HL-60 (cell line): ENCODE measurements around the gene SKI.
"Not testable (repeated sequence)": the region's sequence is repeated elsewhere in the genome, so short reads cannot be mapped to it uniquely, and the experiment has no call there.

Experiments
- DNase-seq, 2 experiments: peaks; one replicate each; pipeline ENCODE4 v3.0.0-alpha.2; 2010 to 2020; ENCODE audit warnings: low read depth in 1 of 2, low spot score in 1 of 2
- H3K27ac ChIP-seq: fragments of 250-450 bp; sonication (Bioruptor Pico); replicated peaks from 2 replicates; pipeline ENCODE4 v1.5.1; 2020; ENCODE audit warnings: mild to moderate bottlenecking, moderate library complexity
- H3K27me3 ChIP-seq: fragments of 250-450 bp; sonication (Bioruptor Pico); 2 replicates; pipeline ENCODE4 v1.5.1; 2021; ENCODE audit warnings: mild to moderate bottlenecking, moderate library complexity; ENCODE audit not compliant: insufficient read depth, poor library complexity, severe bottlenecking
- H3K4me3 ChIP-seq: replicated peaks from 2 replicates; pipeline ENCODE4 v1.5.1; 2011; ENCODE audit warnings: mild to moderate bottlenecking, control low read depth, low read length; ENCODE audit not compliant: insufficient read depth
- CTCF ChIP-seq: IDR thresholded peaks from one replicate; pipeline ENCODE4 v1.5.1; 2011; ENCODE audit warnings: low read length, control low read depth, inconsistent platforms; ENCODE audit not compliant: insufficient read depth
- GABPA ChIP-seq: IDR thresholded peaks from 2 replicates; pipeline ENCODE4 v1.6.1; 2012; ENCODE audit warnings: low read depth
- POLR2AphosphoS5 ChIP-seq: IDR thresholded peaks from 2 replicates; pipeline ENCODE4 v1.6.1; 2012; ENCODE audit warnings: low read depth
- SPI1 ChIP-seq: IDR thresholded peaks from 2 replicates; pipeline ENCODE4 v1.6.1; 2012; ENCODE audit warnings: low read depth, mild to moderate bottlenecking, borderline replicate concordance
- TF ChIP-seq, protein P1 (sequence below): IDR thresholded peaks from 2 replicates; pipeline ENCODE4 v1.6.1; 2012; ENCODE audit warnings: low read depth; ENCODE audit not compliant: insufficient replicate concordance

The SKI gene

DNA sequence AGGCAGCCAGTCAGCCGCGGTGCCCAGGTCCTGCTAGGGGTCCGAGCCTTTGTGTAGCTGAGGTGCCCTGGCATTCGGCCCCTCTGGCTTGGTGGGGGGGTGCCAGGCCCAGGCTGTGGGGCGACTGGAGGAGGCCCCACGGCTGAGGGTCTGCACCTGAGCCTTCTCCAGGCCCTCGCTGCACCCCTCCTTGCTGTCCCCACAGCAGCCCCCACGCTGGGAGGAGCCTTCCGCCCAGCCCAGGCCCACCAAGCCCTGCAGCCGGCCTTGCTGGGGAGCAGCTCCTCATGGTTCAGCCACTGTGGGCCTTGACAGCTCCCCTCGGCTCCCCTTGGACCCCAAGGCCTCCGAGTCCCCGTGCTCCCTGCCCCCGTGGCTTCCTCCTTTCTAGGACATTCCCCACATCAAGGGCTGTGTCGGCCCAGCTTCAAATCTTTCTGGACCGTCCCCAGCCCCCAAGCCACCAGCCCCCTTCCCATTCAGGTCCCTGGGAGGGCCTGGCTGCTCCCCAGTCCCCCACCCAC lies 95.4 kb downstream of the SKI start:
- Histone ChIP-seq H3K4me3 (no peak overlapping the region), H3K27me3 (peaks cover 4% of the 10 kb centered on the region), H3K27ac (no peak overlapping the region)
- no peak for DNase-seq
- no peak for TF ChIP-seq CTCF

DNA sequence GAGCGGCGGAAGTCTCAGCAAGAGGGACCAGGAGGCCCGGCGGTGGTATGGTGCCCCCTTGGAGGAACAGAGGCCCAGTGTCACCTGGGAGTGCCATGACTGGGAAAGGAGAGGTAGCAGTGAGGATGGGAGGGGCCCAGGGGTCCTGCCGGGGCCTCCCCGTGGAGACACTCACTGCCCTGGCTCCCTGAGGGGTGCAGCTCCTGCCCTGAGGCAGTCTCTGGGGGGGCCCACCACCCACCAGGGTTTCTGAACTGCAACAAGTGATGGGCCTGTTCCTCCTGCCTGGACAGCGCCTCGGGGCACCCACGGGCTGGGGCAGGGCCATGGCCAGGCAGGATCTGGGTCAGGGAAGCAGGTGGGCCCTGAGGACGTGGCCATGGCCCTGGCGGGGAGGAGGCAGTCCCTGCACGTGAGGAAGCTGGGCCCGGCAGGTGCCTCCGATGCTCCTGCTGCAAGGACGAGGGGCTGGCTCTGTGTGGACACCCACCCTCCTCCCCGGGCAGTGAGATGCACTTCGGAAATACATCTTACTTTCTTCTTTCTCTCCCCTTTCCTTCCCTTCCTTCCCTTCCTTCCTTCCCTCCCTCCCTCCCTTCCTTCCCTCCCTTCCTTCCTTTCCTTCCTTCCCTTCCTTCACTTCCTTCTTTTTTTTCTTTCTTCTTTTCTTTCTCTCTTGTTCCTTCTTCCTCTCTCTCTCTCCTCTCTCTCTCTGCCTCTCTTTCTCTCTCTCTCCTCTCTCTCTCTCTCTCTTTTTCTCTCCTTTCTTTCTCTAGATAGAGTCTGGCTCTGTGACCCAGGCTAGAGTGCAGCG lies 96.6 kb downstream of the SKI start:
- peaks cover 4% of the 10 kb centered on the region for H3K27me3 ChIP-seq
- no peak for TF ChIP-seq POLR2AphosphoS5
- TF ChIP-seq SPI1: no peak
- no peak for TF ChIP-seq CTCF
- TF ChIP-seq, protein P1, sequence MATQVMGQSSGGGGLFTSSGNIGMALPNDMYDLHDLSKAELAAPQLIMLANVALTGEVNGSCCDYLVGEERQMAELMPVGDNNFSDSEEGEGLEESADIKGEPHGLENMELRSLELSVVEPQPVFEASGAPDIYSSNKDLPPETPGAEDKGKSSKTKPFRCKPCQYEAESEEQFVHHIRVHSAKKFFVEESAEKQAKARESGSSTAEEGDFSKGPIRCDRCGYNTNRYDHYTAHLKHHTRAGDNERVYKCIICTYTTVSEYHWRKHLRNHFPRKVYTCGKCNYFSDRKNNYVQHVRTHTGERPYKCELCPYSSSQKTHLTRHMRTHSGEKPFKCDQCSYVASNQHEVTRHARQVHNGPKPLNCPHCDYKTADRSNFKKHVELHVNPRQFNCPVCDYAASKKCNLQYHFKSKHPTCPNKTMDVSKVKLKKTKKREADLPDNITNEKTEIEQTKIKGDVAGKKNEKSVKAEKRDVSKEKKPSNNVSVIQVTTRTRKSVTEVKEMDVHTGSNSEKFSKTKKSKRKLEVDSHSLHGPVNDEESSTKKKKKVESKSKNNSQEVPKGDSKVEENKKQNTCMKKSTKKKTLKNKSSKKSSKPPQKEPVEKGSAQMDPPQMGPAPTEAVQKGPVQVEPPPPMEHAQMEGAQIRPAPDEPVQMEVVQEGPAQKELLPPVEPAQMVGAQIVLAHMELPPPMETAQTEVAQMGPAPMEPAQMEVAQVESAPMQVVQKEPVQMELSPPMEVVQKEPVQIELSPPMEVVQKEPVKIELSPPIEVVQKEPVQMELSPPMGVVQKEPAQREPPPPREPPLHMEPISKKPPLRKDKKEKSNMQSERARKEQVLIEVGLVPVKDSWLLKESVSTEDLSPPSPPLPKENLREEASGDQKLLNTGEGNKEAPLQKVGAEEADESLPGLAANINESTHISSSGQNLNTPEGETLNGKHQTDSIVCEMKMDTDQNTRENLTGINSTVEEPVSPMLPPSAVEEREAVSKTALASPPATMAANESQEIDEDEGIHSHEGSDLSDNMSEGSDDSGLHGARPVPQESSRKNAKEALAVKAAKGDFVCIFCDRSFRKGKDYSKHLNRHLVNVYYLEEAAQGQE: no peak
- TF ChIP-seq GABPA: no peak

GRCh38 chr1:2326524-2326923 lies 98.4 kb downstream of the SKI start:
- DNase-seq: no peak
- H3K4me3 ChIP-seq: no peak overlapping the region
- TF ChIP-seq CTCF (no peak), POLR2AphosphoS5 (no peak), SPI1 (no peak)
- H3K27me3 ChIP-seq: peaks cover 4% of the 10 kb centered on the region
- H3K27ac ChIP-seq: no peak overlapping the region

More for the DNA sequence above, 96.6 kb downstream of the SKI start:
- DNase-seq: no peak
- Histone ChIP-seq H3K4me3 (no peak overlapping the region), H3K27ac (no peak overlapping the region)

DNA sequence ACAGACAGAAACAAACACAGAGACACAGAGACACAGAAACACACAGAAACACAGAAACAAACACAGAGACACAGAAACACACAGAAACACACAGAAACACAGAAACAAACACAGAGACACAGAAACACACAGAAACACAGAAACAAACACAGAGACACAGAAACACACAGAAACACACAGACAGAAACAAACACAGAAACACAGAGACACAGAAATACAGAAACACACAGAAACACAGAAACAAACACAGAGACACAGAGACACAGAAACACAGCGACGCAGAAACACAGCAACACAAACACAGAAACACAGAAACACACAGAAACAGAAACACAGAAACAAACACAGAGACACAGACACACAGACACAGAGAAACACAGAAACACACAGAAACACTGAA lies 99.0 kb downstream of the SKI start:
- not testable (repeated sequence) for DNase-seq, H3K4me3 ChIP-seq, H3K27ac ChIP-seq, H3K27me3 ChIP-seq

- no peak for TF ChIP-seq GABPA
- no peak for TF ChIP-seq CTCF
- TF ChIP-seq, protein P1: no peak
- TF ChIP-seq POLR2AphosphoS5: no peak
- TF ChIP-seq SPI1: no peak
- Histone ChIP-seq H3K27me3 (no peaks in the 10 kb centered on the region), H3K4me3 (no peak overlapping the region), H3K27ac (no peak overlapping the region)
- no peak for DNase-seq
Observed at GRCh38 chr1:2327841-2328240, 99.7 kb downstream of the SKI start.
